Measurements from ENCODE around the gene CPED1.
"Not testable (repeated sequence)": the region's sequence is repeated elsewhere in the genome, so short reads cannot be mapped to it uniquely, and the experiment has no call there.

CPED1 gene

GRCh38 chr7:120981888-120982615 is 6.5 kb upstream of the CPED1 start:
- H3K4me3 ChIP-seq (ENCODE audit: low read depth, low read length, poor library complexity, severe bottlenecking): no peak overlapping the region
- H3K9me2 ChIP-seq (ENCODE audit: low read depth, low read length): no peaks in the 10 kb centered on the region
- H2AFZ ChIP-seq (ENCODE audit: low read length): no peak overlapping the region
- no peaks in the 10 kb centered on the region for H3K79me2 ChIP-seq (ENCODE audit: insufficient read depth, low read length)
- no peak overlapping the region for H3K4me2 ChIP-seq (ENCODE audit: low read length)
- peaks cover under 1% of the 10 kb centered on the region; the same call in 1 of the 2 replicates for H3K36me3 ChIP-seq (ENCODE audit: insufficient read depth, low read length)
- no peaks in the 10 kb centered on the region for H4K20me1 ChIP-seq (ENCODE audit: insufficient read depth, low read length)
- H3K27ac ChIP-seq (ENCODE audit: low read depth, low read length, poor library complexity, severe bottlenecking): no peak overlapping the region
- no peak overlapping the region for H3K9ac ChIP-seq (ENCODE audit: low read length)
- 0 out of 2 replicates have a peak, but pooled peaks cover 3% of the 10 kb centered on the region for H3F3A ChIP-seq (ENCODE audit: insufficient read depth, low read length)
- H3K9me3 ChIP-seq (ENCODE audit: low read length): no peaks in the 10 kb centered on the region
- H3K27me3 ChIP-seq (ENCODE audit: insufficient read depth, low read length): no peaks in the 10 kb centered on the region
- no peaks in the 10 kb centered on the region for H3K4me1 ChIP-seq (ENCODE audit: insufficient read depth, low read length, severe bottlenecking)
- TF ChIP-seq, protein P1, sequence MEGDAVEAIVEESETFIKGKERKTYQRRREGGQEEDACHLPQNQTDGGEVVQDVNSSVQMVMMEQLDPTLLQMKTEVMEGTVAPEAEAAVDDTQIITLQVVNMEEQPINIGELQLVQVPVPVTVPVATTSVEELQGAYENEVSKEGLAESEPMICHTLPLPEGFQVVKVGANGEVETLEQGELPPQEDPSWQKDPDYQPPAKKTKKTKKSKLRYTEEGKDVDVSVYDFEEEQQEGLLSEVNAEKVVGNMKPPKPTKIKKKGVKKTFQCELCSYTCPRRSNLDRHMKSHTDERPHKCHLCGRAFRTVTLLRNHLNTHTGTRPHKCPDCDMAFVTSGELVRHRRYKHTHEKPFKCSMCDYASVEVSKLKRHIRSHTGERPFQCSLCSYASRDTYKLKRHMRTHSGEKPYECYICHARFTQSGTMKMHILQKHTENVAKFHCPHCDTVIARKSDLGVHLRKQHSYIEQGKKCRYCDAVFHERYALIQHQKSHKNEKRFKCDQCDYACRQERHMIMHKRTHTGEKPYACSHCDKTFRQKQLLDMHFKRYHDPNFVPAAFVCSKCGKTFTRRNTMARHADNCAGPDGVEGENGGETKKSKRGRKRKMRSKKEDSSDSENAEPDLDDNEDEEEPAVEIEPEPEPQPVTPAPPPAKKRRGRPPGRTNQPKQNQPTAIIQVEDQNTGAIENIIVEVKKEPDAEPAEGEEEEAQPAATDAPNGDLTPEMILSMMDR (IDR thresholded peaks at IDR 0.05; ENCODE audit: low read length): no peak
- TF ChIP-seq EZH2 (IDR thresholded peaks at IDR 0.05; ENCODE audit: borderline replicate concordance, low read length): no peak

DNA sequence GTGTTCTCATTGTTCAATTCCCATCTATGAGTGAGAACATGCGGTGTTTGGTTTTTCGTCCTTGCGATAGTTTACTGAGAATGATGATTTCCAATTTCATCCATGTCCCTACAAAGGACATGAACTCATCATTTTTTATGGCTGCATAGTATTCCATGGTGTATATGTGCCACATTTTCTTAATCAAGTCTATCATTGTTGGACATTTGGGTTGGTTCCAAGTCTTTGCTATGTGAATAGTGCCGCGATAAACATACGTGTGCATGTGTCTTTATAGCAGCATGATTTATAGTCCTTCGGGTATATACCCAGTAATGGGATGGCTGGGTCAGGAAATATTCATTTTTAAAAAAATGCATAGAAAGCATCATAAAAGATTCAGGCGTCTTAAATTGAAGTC is 4.9 kb upstream of the CPED1 start:
- H4K20me1 ChIP-seq (ENCODE audit: insufficient read depth, low read length); H3K4me3 ChIP-seq (ENCODE audit: low read depth, low read length, poor library complexity, severe bottlenecking); H3K4me2 ChIP-seq (ENCODE audit: low read length); H3K79me2 ChIP-seq (ENCODE audit: insufficient read depth, low read length); H3K27me3 ChIP-seq (ENCODE audit: insufficient read depth, low read length); H3K9ac ChIP-seq (ENCODE audit: low read length); H2AFZ ChIP-seq (ENCODE audit: low read length); H3K9me3 ChIP-seq (ENCODE audit: low read length); H3K36me3 ChIP-seq (ENCODE audit: insufficient read depth, low read length); H3K9me2 ChIP-seq (ENCODE audit: low read depth, low read length); H3K4me1 ChIP-seq (ENCODE audit: insufficient read depth, low read length, severe bottlenecking); H3F3A ChIP-seq (ENCODE audit: insufficient read depth, low read length); H3K27ac ChIP-seq (ENCODE audit: low read depth, low read length, poor library complexity, severe bottlenecking): not testable (repeated sequence)

DNA sequence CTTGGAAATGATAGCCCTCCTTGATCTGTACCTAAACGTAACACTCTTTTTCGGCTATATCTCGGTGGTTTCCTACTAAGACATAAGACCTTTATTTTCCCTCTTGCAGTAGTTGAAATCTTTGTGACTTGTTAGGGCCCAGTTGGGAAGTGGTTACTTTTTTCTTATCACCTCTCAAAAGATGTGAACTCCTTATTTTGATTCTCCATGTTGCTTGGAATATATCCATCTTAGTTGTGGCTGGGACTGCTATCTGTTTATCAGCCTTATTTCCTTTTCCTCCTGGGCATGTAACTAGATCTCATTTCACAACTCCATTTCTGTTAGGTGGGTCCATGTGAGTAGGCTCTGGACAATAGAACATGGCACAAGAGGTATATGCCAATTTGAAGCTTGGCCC is 4.1 kb upstream of the CPED1 start:
- no peaks in the 10 kb centered on the region for H3K9me3 ChIP-seq (ENCODE audit: low read length)
- no peaks in the 10 kb centered on the region for H3F3A ChIP-seq (ENCODE audit: insufficient read depth, low read length)
- no peaks in the 10 kb centered on the region for H3K9me2 ChIP-seq (ENCODE audit: low read depth, low read length)
- no peak overlapping the region for H3K4me3 ChIP-seq (ENCODE audit: low read depth, low read length, poor library complexity, severe bottlenecking)
- no peak overlapping the region for H3K9ac ChIP-seq (ENCODE audit: low read length)
- H3K27ac ChIP-seq (ENCODE audit: low read depth, low read length, poor library complexity, severe bottlenecking): no peak overlapping the region
- no peaks in the 10 kb centered on the region for H3K36me3 ChIP-seq (ENCODE audit: insufficient read depth, low read length)
- peaks cover 18% of the 10 kb centered on the region for H3K4me1 ChIP-seq (ENCODE audit: insufficient read depth, low read length, severe bottlenecking)
- H2AFZ ChIP-seq (ENCODE audit: low read length): no peak overlapping the region
- no peak overlapping the region for H3K4me2 ChIP-seq (ENCODE audit: low read length)
- no peaks in the 10 kb centered on the region for H4K20me1 ChIP-seq (ENCODE audit: insufficient read depth, low read length)
- TF ChIP-seq, protein P1 (IDR thresholded peaks at IDR 0.05; ENCODE audit: low read length): no peak
- TF ChIP-seq EZH2 (IDR thresholded peaks at IDR 0.05; ENCODE audit: borderline replicate concordance, low read length): no peak
- H3K79me2 ChIP-seq (ENCODE audit: insufficient read depth, low read length): no peaks in the 10 kb centered on the region
- H3K27me3 ChIP-seq (ENCODE audit: insufficient read depth, low read length): no peaks in the 10 kb centered on the region

All from OCI-LY1 (cell line).